Right kidney (tissue), 9 donors: Measurements from ENCODE around the gene ACADSB.

Source experiments
- DNase-seq: peaks from one replicate; pipeline ENCODE4 v3.0.0-alpha.2; 2016
- long read RNA-seq, 8 donors: transcript quantifications; one replicate each; lab custom pipeline, GENCODE V29; 2026

ACADSB gene
- long read RNA-seq, donor 1, full-length matches to known transcripts: 5 of 5 reads
- long read RNA-seq, donor 1, partial matches to known transcripts: 0 of 5 reads
- long read RNA-seq, donor 1, other reads (novel, unspliced or antisense): 0 of 5 reads
- long read RNA-seq, donor 2, full-length matches to known transcripts: 4 of 4 reads
- long read RNA-seq, donor 2, partial matches to known transcripts: 0 of 4 reads
- long read RNA-seq, donor 2, other reads (novel, unspliced or antisense): 0 of 4 reads
- long read RNA-seq, donor 3, partial matches to known transcripts: 0 of 2 reads
- long read RNA-seq, donor 3, other reads (novel, unspliced or antisense): 0 of 2 reads
- long read RNA-seq, donor 4, full-length matches to known transcripts: 4 of 4 reads
- long read RNA-seq, donor 4, partial matches to known transcripts: 0 of 4 reads
- long read RNA-seq, donor 4, other reads (novel, unspliced or antisense): 0 of 4 reads
- long read RNA-seq, donor 5, full-length matches to known transcripts: 5 of 17 reads
- long read RNA-seq, donor 5, partial matches to known transcripts: 12 of 17 reads
- long read RNA-seq, donor 5, other reads (novel, unspliced or antisense): 0 of 17 reads
- long read RNA-seq, donor 6, full-length matches to known transcripts: 5 of 5 reads
- long read RNA-seq, donor 6, partial matches to known transcripts: 0 of 5 reads
- long read RNA-seq, donor 6, other reads (novel, unspliced or antisense): 0 of 5 reads
- long read RNA-seq, donor 7, full-length matches to known transcripts: 9 of 14 reads
- long read RNA-seq, donor 7, partial matches to known transcripts: 5 of 14 reads
- long read RNA-seq, donor 7, other reads (novel, unspliced or antisense): 0 of 14 reads
- long read RNA-seq, donor 8, full-length matches to known transcripts: 4 of 4 reads
- long read RNA-seq, donor 8, partial matches to known transcripts: 0 of 4 reads
- long read RNA-seq, donor 8, other reads (novel, unspliced or antisense): 0 of 4 reads

DNA sequence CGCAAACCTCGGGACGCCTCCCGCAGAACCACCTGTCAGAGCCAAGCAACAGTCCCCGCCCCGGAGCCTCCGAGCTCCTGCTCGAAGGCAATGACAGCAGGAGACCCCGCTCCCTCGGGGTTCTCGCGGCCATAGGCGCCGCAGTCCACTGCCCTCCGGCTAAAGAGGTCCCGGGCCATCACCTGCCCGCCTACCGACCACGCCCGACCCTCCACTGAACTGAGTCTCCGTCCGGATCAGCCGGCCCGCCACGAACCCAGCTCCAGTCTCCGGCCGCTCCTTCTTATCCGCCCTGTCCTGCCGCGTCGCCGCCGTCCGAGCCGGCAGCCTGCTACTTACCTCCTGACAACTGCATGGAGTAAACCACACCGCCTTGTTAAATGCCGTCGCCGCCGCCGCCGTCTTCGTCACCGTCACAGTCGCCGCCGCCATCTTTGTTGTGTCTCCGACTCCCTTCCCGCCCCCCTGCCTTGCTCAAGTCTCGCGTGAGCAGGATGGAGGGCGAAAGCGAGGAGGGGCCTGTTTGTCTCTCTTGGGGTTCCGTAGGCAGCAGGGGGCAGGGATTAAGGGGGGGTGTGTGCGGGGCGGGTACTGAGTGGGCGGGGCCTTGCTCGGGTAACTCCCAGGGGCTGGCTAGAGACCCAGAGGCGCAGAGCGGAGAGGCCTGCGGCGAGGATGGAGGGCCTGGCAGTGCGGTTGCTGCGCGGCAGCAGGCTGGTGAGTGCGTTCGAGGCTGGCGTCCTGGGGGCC lies at the start of gene ACADSB, which contains the start of gene IKZF5:
ACADSB (plus strand) TSS at position 652 of the 750 bp plus-strand sequence; CDS start at position 676, 24 bp downstream.
IKZF5 (minus strand) TSS at position 441 of the 750 bp plus-strand sequence. CDS start 10,170 bp downstream, outside the sequence.
- DNase-seq: peak; percentile 91

DNA sequence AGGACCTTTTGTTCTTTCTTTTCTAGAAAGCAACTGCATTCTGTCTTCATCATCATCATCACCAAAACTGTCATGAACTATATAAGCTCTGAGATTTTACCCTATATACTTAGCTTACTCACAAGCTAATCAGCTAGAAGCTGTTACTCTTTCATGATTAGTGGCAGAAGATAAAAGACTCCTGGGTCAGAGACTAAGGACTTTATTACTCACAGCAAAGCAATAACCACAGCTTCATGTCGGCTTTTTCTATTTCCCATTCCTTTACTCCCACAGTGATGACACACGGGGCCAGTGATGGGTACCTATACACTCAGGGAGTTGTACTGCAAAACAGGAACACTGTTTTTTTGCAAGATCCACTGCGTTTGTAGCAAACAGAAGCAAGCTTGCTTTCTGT lies 46.4 kb upstream of the ACADSB start:
- no peak for DNase-seq

DNA sequence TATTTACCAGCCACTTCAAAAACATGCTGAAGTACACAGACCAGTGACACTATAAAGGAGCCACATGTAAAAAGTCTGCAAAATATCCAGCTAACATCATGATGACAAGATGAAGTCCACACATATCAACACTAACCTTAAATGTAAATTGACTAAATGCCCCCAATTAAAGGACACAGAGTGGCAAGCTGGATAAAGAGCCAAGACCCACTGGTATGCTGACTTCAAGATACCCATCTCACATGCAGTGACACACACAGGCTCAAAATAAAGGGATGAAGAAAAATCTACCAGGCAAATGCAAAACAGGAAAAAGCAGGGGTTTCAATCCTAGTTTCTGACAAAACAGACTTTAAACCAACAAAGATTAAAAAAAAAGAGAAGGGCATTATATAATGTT lies 41.9 kb upstream of the ACADSB start:
- DNase-seq: no peak

DNA sequence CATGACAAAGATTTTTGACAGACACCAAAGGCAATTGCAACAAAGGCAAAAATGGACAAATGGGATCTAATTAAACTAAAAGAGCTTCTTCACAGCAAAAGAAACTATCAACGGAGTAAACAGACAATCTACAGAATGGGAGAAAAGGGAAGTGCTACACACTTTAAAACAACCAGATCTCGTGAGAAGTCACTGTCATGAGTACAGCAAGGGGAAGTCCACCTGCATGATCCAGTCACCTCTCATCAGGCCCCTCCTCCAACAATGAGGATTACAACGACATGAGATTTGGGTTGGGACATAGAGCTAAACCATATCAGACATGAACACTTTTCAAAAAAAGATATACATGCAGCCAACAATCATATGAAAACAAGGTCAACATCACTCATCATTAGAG lies 40.1 kb upstream of the ACADSB start:
- DNase-seq: no peak

DNA sequence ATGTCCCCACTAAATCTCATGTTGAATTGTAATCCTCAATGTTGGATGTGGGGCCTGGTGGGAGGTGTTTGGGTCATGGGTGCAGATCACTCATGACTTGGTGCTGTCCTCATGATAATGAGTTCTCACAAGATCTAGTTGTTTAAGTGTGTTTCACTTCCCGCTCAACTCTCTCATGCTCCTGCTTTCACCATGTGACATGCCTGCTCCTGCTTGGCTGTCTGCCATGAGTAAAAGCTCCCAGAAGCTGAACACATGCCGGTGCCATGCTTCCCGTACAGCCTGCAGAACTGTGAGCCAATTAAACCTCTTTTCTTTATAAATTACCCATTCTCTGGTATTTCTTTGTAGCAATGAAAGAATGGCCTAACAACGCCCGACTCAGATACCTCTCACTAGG lies 34.8 kb upstream of the ACADSB start:
- no peak for DNase-seq

DNA sequence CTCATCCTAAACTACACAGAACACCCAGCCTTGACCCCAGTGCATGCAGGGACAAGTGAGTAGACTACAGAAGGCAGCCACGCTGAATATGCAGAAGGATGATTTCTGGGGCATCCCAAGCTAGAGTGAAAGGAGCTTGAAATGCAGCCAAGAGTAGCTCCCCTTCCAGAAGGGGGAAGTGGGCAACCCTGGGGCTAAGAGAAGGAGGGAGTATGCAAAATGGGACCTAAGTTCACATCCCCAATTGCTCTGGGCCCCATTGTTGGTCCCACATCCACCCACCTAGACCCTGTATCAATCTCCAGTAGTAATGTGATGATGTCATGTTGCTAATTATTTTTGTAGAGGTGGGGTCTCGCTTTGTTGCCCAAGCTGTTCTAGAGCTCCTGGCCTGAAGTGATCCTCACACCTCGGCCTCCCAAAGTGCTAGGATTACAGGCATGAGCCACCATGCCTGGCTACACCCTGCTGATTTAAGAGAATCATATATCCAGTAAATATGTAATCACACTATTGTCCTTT lies 34.2 kb upstream of the ACADSB start:
- no peak for DNase-seq

DNA sequence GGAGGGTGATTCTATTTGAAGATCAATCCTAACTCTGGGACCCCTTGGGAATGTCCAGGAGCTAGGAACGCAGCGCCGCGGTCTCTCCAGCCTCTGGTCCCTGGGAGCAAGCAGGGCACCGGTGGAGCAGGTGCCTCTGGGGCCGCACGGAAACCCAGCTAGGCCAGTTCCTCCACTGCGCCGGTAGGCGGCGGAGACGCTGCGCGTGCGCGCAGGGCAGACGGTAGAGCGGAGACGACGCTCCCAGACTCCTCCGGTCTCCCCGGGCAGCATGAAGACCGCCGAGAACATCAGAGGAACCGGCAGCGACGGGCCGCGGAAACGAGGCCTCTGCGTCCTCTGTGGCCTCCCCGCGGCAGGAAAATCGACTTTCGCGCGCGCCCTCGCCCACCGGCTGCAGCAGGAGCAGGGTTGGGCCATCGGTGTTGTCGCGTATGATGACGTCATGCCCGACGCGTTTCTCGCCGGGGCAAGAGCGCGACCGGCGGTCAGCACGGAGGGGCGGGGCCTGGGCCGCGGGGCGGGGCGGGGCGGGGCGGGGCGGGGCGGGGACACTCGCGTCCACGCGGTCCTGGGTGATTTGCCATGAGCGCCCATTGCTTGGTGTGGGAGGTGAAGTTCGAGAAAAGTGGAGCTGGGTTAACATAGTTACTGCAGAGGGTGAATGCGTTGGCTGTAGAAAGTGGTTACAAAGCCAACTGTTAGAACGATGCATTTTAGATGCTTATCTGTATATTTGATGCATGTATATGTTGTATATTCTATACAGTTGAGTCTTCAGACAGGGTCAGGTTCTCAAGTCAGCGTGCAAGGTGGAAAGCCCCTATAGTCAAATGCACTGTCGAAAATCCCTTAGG lies 28.4 kb upstream of the ACADSB start, which contains the start of gene PSTK:
PSTK (plus strand) TSS at position 193 of the 857 bp plus-strand sequence; CDS start at position 272, 79 bp downstream.
- peak; percentile 100 for DNase-seq

DNA sequence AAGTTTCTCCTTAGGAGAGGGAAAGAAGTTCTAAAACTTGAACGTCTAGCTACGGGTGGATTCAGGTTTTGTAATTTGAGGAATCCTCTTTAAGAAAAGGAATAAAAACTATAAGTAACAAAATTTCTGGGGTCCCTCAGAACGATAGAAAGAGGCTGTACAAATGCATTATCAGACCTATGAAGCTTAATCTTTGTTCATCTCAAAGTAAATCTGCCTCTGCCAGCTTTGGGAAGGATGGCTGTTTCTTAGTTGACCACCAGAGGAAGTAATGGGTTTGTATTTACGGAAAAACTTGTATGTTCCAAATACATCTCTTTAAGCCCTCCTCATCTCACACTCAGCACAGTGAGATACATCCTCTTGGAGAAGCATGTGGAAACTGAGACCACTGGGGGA lies 27.7 kb upstream of the ACADSB start:
- DNase-seq: no peak

DNA sequence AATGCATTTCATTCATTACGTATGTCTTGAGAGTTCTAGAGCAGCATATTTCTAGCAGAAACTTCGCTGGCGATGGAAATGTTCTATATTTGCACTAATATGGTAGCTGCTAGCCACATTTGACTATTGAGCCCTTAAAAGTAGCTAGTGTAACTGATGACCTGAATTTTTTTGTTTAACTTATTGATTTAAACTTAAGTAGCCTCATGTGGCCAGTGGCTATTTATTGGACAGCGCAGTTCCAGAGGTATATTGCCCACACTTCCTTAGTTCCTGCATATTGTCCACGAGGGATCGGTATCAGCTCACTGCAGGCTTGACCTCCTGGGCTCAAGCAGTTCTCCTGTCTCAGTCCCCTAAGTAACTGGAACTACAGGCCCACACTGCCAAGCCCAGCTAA lies 24.9 kb upstream of the ACADSB start:
- no peak for DNase-seq

DNA sequence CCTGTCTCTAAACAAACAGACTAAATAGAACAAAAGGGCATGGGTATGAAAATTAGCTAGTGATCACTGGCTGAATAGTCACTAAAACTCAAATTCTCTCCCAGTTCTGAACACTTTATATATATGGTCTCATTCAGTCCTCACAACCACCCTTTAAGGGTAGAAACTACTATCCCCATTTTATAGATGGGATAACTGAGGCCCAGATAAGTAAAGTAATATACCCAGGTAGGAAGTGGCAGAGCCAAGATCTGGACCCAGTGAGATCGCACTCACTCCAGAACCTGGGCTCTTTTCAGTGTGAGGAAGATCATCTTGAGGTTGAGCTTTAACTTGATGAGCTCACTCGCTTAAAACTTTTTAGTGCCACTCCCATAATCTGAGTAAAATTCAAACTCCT lies 24.1 kb upstream of the ACADSB start:
- no peak for DNase-seq

DNA sequence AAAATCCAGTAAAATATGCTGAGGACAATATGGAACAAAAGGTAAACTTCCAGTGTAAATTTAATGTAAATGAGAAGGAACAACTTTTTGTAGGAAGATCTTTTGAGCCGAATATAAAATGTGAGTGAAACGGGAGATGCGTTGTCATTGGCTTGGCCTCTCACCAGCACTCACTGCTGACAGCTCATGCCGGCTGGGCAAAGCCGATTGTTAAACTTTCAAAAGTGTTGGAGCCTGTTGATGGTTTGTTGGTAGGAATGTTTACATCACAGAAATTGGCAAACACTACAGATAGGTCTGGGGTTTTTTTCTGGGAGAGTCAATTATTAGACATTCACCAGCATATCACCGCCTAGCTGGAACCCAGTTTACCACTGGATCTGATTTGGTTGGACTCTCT lies 22.5 kb upstream of the ACADSB start:
- DNase-seq: no peak

DNA sequence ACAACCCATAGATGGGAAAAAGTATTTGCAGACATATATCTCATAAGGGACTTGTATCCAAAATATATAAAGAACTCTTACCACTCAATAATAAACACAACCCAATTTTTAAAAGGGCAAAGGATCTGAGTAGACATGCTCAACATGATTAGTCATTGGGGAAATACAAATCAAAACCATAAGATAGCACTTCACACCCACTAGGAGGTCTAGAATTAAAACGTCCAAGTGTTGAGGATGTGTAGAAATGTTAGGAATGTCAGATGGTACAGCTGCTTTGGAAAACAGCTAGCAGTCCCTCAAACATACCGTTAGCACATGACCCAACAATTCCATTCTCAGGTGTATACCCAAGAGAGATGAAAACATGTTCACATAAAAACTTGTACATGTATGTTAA lies 20.3 kb upstream of the ACADSB start:
- no peak for DNase-seq

DNA sequence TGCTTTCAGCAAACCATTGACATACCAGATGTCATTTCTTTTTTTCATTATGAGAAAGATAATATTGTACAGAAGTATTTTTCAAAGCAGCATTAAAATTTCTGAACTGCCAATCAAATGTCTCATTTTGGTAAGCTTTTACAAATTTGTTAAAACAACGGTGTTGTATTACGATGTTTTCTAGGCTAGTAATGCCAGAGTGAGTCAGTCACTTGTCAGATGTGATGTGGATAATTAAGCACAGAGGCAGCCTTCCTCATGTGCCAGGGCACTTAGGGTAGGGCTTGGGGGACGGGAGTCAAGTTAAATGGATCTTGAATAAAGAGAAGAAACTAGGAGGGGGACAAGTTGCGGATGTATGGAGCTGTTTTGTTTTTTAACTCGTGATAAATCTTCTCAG lies 18.5 kb upstream of the ACADSB start:
- no peak for DNase-seq

DNA sequence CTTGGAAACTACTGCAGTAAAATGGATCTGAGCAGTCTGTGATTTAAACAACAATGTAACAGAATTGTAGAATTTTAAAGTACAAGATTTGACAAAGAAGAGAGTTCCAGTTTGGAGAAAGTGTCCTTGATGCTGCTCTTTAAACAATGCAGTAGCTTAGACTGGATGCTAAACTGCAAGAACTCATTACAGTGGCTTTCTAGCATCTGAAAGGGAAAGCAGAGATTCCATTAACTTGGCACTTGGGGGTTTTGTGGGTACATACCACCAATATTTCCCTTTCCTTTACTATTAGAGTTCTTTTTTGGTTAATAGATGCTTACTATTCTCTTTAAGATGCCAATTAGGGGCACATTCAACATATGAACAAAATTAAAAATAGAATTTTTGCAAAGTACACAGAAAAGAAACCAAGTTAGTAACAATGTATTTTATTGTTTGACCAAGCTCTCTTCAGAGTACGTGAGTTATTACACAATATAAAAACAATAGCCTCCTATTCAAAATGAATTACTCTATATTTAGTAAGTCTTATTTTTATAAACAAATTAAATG lies 16.7 kb upstream of the ACADSB start:
- no peak for DNase-seq

DNA sequence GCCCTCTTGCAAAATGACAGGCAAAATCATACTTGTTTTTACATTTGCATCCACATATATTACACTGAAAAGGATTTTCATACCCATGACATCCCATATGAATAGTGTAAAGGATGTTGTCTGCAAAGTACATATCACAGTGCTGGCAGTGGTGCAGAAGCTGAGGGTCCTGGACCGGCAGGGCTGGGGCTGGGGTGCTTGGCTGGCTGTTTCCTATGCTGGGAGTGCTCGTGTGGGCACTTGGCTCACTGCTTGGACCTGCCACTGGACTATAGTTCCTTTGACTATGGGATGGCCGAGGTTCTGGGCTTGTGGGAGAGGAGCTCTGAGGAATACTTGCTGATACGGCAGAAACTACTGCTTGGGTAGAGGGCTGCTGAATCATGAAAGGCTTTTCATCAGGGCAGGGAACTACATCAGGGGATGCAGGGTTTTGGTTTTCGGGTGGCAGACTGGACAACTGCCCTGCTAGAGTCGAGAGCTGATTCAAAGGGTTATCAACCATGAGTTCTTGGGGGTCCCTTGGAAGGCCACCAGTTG lies 14.9 kb upstream of the ACADSB start:
- no peak for DNase-seq

DNA sequence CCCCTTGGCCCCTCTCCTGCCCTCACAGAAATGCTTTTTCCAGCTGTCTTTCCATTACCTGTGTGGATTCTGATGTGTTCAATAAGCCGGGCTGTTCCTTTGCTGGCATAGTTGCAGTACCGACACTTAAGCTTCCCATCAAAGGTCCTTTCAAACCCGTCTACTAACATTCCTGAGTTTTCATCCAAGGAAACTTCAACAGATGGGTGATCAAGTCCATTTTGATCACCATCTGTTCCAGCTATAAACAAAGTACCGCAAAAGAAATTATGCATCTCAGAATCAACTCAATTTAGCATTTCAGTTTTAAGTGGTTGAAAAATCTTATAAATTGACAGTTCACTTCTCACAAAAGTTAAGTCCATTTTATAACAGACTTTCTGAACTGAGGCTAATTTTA lies 12.9 kb upstream of the ACADSB start:
- DNase-seq: no peak

DNA sequence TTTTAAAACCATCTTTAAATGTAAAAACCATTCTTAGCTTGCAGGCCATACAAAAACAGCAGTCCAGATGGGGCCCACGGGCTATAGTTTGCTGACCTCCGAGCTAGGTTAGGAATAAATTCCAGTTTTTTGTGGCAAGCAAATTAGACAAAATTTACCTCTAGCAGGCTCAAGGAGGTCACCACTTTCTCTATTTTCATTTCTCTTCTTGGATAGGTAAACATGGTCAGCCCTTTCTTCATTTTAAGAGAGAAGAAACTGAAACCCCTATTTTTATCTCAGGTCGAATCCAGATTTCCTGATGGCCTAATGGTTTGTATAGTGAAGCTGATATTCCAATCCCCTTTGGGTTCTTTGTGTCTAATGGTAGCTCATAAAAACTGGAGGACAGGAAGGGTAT lies 10.9 kb upstream of the ACADSB start:
- no peak for DNase-seq

DNA sequence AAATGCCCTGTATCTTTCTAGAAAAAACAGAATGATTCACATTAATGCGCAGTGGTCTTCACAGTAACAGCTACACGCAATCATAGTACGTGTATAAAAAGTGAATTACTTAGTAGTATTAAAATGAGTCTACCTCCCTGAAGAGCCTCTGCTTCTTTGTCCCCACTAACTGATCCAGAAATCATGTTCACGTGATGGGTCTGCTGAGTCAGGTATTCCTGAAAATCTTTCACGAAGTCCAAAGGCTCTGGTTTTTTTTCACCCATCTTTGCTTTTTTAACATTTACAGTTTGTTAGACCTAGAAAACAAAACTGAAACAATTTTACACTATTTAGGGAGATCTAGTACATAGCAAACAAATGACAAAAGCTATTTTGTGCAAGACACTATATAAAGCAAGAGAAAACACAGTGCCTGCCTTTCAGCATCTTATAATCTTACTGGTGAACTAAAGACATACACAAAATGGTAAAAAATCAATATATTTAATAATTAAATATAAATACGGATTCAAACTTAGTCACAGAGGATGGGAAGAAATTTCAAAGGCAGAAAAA lies 10.4 kb upstream of the ACADSB start:
- no peak for DNase-seq

DNA sequence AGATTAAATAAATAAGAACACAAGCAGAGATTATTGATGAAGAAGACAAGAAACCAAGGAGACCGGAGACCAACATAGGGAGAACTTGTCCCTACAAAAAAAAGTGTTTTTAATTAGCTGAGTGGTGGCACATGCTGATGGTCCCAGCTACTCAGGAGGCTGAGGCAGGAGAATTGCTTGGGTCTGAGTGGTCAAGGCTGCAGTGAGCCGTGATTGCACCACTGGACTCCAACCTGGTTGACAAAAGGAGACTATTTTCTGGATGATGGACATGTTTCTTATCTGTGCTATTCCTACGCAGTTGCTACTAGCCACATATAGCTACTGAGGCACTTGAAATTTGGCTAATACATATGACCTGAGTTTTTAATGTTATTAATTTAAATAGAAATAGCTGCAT lies 9.9 kb upstream of the ACADSB start:
- DNase-seq: no peak

DNA sequence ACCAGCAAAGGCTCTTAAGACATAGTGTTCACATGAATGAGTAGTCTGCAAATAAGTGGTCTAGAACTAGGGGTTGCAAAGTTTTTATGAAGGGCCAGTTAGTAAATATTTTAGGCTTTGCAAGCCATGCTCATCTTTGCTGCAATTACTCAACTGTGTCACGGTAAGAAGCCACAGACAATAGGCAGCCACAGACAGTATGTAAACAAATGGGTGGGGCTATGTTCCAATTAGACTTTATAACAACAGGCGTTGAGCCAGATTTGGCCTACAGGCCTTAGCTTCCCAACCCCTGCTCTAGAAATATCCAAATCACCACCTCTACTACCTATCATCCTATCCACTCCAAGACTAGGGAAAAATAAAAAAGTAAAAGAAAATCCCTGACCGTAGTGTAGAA lies 9.5 kb upstream of the ACADSB start:
- DNase-seq: no peak
